DND-41 (cell line): ENCODE measurements around the gene CPM.

Source experiments
- ATAC-seq: fragments of 200-7000 bp; cut with Tn5 transposase; 3 replicates; pipeline ENCODE4 v1.9.1; 2021; ENCODE audit warnings: low read depth; ENCODE audit not compliant: insufficient read depth
- DNase-seq: peaks from one replicate; pipeline ENCODE4 v3.0.0-alpha.2; 2020
- H2AFZ ChIP-seq: 2 replicates; pipeline ENCODE4 v1.6.0; 2012; ENCODE audit warnings: low read depth, low read length
- H3K27ac ChIP-seq: 2 replicates; pipeline ENCODE4 v1.5.1; 2012; ENCODE audit warnings: low read length, inconsistent platforms
- H3K27me3 ChIP-seq: fragments of 200-600 bp; sonication (generic); 2 replicates; pipeline ENCODE4 v1.6.0; 2012; ENCODE audit warnings: low read length, mild to moderate bottlenecking, inconsistent platforms; ENCODE audit not compliant: insufficient read depth, poor library complexity
- H3K36me3 ChIP-seq: 2 replicates; pipeline ENCODE4 v1.5.1; 2012; ENCODE audit warnings: low read length, inconsistent platforms; ENCODE audit not compliant: insufficient read depth
- H3K4me1 ChIP-seq: 2 replicates; pipeline ENCODE4 v1.5.1; 2012; ENCODE audit warnings: mild to moderate bottlenecking, low read length; ENCODE audit not compliant: insufficient read depth
- H3K4me2 ChIP-seq: 2 replicates; pipeline ENCODE4 v1.6.0; 2012; ENCODE audit warnings: mild to moderate bottlenecking, moderate library complexity, low read length, inconsistent platforms; ENCODE audit not compliant: insufficient read depth
- H3K4me3 ChIP-seq, 2 experiments: fragments of 200-600 bp in 1 of 2; shearing (Covaris generic) in 1 of 2; 2 replicates each; pipeline ENCODE4 v1.5.1; 2012 to 2016; ENCODE audit warnings: inconsistent platforms in 2 of 2, low read length in 2 of 2, mild to moderate bottlenecking in 2 of 2, low read depth in 1 of 2, moderate library complexity in 1 of 2
- H3K79me2 ChIP-seq: 2 replicates; pipeline ENCODE4 v1.6.0; 2012; ENCODE audit warnings: low read length, inconsistent platforms; ENCODE audit not compliant: insufficient read depth
- H3K9ac ChIP-seq: 2 replicates; pipeline ENCODE4 v1.6.0; 2012; ENCODE audit warnings: low read depth, mild to moderate bottlenecking, inconsistent platforms, low read length, moderate library complexity
- H3K9me3 ChIP-seq: 2 replicates; pipeline ENCODE4 v1.5.1; 2012; ENCODE audit warnings: low read length, moderate library complexity, mild to moderate bottlenecking, inconsistent platforms; ENCODE audit not compliant: insufficient read depth, severe bottlenecking
- H4K20me1 ChIP-seq: 2 replicates; pipeline ENCODE4 v1.6.0; 2012; ENCODE audit warnings: low read length; ENCODE audit not compliant: insufficient read depth
- CTCF ChIP-seq: IDR thresholded peaks from 2 replicates; pipeline ENCODE4 v1.5.1; 2012; ENCODE audit warnings: borderline replicate concordance, low read length, moderate library complexity, mild to moderate bottlenecking; ENCODE audit not compliant: poor library complexity, severe bottlenecking; ENCODE audit errors: extremely low read depth
- EZH2 ChIP-seq: IDR thresholded peaks from 3 replicates; pipeline ENCODE4 v1.6.1; 2012; ENCODE audit warnings: borderline replicate concordance, low read depth, mild to moderate bottlenecking, moderate library complexity, low read length, inconsistent platforms; ENCODE audit not compliant: severe bottlenecking

Gene CPM

GRCh38 chr12:68884251-68884650 lies 48.7 kb downstream of the CPM start:
- Histone ChIP-seq H2AFZ (no peak overlapping the region), H3K9ac (no peak overlapping the region), H3K9me3 (no peaks in the 10 kb centered on the region), H3K4me1 (no peaks in the 10 kb centered on the region), H3K27me3 (no peaks in the 10 kb centered on the region), H3K27ac (no peak overlapping the region), H4K20me1 (no peaks in the 10 kb centered on the region), H3K4me3 (no peak overlapping the region), H3K79me2 (no peaks in the 10 kb centered on the region), H3K4me2 (no peak overlapping the region), H3K36me3 (no peaks in the 10 kb centered on the region)
- ATAC-seq (no peak), DNase-seq (no peak)
- TF ChIP-seq EZH2 (no peak), CTCF (no peak)

- no peaks in the 10 kb centered on the region for H3K36me3 ChIP-seq
- H2AFZ ChIP-seq, result no peak overlapping the region
- ATAC-seq (no peak), DNase-seq (no peak)
- no peak overlapping the region for H3K9ac ChIP-seq
- no peak for TF ChIP-seq EZH2
- no peak for TF ChIP-seq CTCF
- H4K20me1 ChIP-seq, result no peaks in the 10 kb centered on the region
- no peaks in the 10 kb centered on the region for H3K27me3 ChIP-seq
- H3K4me3 ChIP-seq, result no peak overlapping the region
- no peak overlapping the region for H3K27ac ChIP-seq
- H3K9me3 ChIP-seq, result no peaks in the 10 kb centered on the region
- no peaks in the 10 kb centered on the region for H3K79me2 ChIP-seq
- H3K4me2 ChIP-seq, result no peak overlapping the region
- H3K4me1 ChIP-seq, result no peaks in the 10 kb centered on the region
These were observed 49.8 kb downstream of the CPM start for GRCh38 chr12:68883151-68883550.

GRCh38 chr12:68882251-68882964 lies 50.6 kb downstream of the CPM start:
- ATAC-seq (no peak), DNase-seq (no peak)
- Histone ChIP-seq H3K9me3 (no peaks in the 10 kb centered on the region), H3K4me1 (no peaks in the 10 kb centered on the region), H3K27me3 (no peaks in the 10 kb centered on the region), H2AFZ (no peak overlapping the region), H3K27ac (no peak overlapping the region), H3K36me3 (no peaks in the 10 kb centered on the region), H4K20me1 (no peaks in the 10 kb centered on the region), H3K4me2 (no peak overlapping the region), H3K4me3 (no peak overlapping the region), H3K79me2 (no peaks in the 10 kb centered on the region), H3K9ac (no peak overlapping the region)
- TF ChIP-seq EZH2 (no peak), CTCF (no peak)

GRCh38 chr12:68880660-68881325 lies 52.2 kb downstream of the CPM start:
- H3K4me2 ChIP-seq, result no peak overlapping the region
- no peak overlapping the region for H3K4me3 ChIP-seq
- H3K9me3 ChIP-seq, result no peaks in the 10 kb centered on the region

More at GRCh38 chr12:68880660-68881325, 52.2 kb downstream of the CPM start:
- no peak for DNase-seq
- Histone ChIP-seq H3K79me2 (no peaks in the 10 kb centered on the region), H3K9ac (no peak overlapping the region), H3K36me3 (no peaks in the 10 kb centered on the region), H2AFZ (no peak overlapping the region), H3K27ac (no peak overlapping the region), H4K20me1 (no peaks in the 10 kb centered on the region), H3K4me1 (no peaks in the 10 kb centered on the region), H3K27me3 (no peaks in the 10 kb centered on the region)
- no peak for ATAC-seq
- TF ChIP-seq CTCF (no peak), EZH2 (no peak)
